ENCODE measurements around the gene ZFAND3.

GRCh38 chr6:38188677-38189335 lies 369.3 kb downstream of the ZFAND3 start:
- no peak for TF ChIP-seq JUNB (IDR thresholded peaks at IDR 0.05)
- TF ChIP-seq CTCF (IDR thresholded peaks at IDR 0.05): no peak
- no peak for TF ChIP-seq ZFP36 (IDR thresholded peaks at IDR 0.05; ENCODE audit: borderline replicate concordance, partially characterized antibody)
- TF ChIP-seq POLR2A (IDR thresholded peaks at IDR 0.05; ENCODE audit: low read length): no peak
- no peak for TF ChIP-seq REST (IDR thresholded peaks at IDR 0.05)
- no peak for TF ChIP-seq ZNF302 (CRISPR knock-in tag; IDR thresholded peaks at IDR 0.05)
- TF ChIP-seq KDM5A (IDR thresholded peaks at IDR 0.05): no peak
- no peak for TF ChIP-seq CHD4 (IDR thresholded peaks at IDR 0.05; ENCODE audit: borderline replicate concordance)
- TF ChIP-seq HMGXB4 (CRISPR knock-in tag; IDR thresholded peaks at IDR 0.05; ENCODE audit: borderline replicate concordance): no peak
- no peak for TF ChIP-seq USF2 (IDR thresholded peaks at IDR 0.05)
- TF ChIP-seq JUN (IDR thresholded peaks at IDR 0.05): no peak
- no peak for TF ChIP-seq RCOR1 (IDR thresholded peaks at IDR 0.05; ENCODE audit: low read depth, low read length)
- TF ChIP-seq RAD21 (conservative IDR thresholded peaks at IDR 0.05 in 1 of 2, IDR thresholded peaks at IDR 0.05 in 1 of 2): no peak

Measured in A549 (cell line).